NCI-H82 treated with DMSO at 0.1 percent for 48 hours (cell line): ENCODE data around the gene LTBP3.
A peak's percentile ranks its signal among the peaks of the same experiment; 100 is the strongest.

ENCODE experiments used
- DNase-seq: peaks from one replicate; lab custom pipeline; 2025; ENCODE audit not compliant: unreplicated experiment; lab: John Stamatoyannopoulos, UW

Gene LTBP3

GRCh38 chr11:65558002-65558929, at the start of gene LTBP3:
TSS of gene LTBP3 (minus strand) at chr11:65558359. CDS start at chr11:65557959, 400 bp downstream.
- no peak for DNase-seq

- DNase-seq: no peak
Observed at GRCh38 chr11:65606876-65607613, 48.9 kb upstream of the LTBP3 start.

- DNase-seq: no peak
Observed at GRCh38 chr11:65604258-65604657, 46.1 kb upstream of the LTBP3 start.

- DNase-seq: no peak
Observed at GRCh38 chr11:65599955-65600246, 41.7 kb upstream of the LTBP3 start.

GRCh38 chr11:65599216-65599954, 41.2 kb upstream of the LTBP3 start:
- DNase-seq: no peak

GRCh38 chr11:65598258-65598699, 40.1 kb upstream of the LTBP3 start:
- no peak for DNase-seq

- no peak for DNase-seq
Observed at GRCh38 chr11:65596520-65596919, 38.4 kb upstream of the LTBP3 start.

- no peak for DNase-seq
Observed at GRCh38 chr11:65595543-65596281, 37.6 kb upstream of the LTBP3 start, which contains the start of gene KCNK7. TSS of gene KCNK7 (minus strand) at chr11:65595800. CDS start at chr11:65595772, 28 bp downstream.

GRCh38 chr11:65595131-65595530, 37.0 kb upstream of the LTBP3 start:
- DNase-seq: no peak

GRCh38 chr11:65593518-65594414, 35.6 kb upstream of the LTBP3 start:
- DNase-seq: no peak

GRCh38 chr11:65592858-65593517, 34.8 kb upstream of the LTBP3 start:
- no peak for DNase-seq

- DNase-seq: no peak
Observed at GRCh38 chr11:65591939-65592857, 34.0 kb upstream of the LTBP3 start.

- DNase-seq: no peak
Observed at GRCh38 chr11:65590240-65590738, 32.1 kb upstream of the LTBP3 start.

- DNase-seq: no peak
Observed at GRCh38 chr11:65589444-65590239, 31.5 kb upstream of the LTBP3 start.

GRCh38 chr11:65588199-65589054, 30.3 kb upstream of the LTBP3 start:
- no peak for DNase-seq

GRCh38 chr11:65586676-65587075, 28.5 kb upstream of the LTBP3 start:
- DNase-seq: peak; percentile 49
